SU-DHL-6 (cell line): ENCODE measurements around the gene IQCC.

Experiments used
- CTCF ChIP-seq: fragments of 200-600 bp; sonication (generic); IDR thresholded peaks from one replicate; pipeline ENCODE4 v1.5.1; 2017; ENCODE audit warnings: antibody characterized with exemption, mild to moderate bottlenecking, low read length, moderate library complexity; ENCODE audit not compliant: insufficient read depth, poor library complexity, severe bottlenecking
- EZH2phosphoT487 ChIP-seq: fragments of 200-600 bp; sonication (generic), shearing (Covaris generic); conservative IDR thresholded peaks from 2 replicates; pipeline ENCODE4 v1.6.1; 2018; ENCODE audit warnings: mild to moderate bottlenecking, antibody characterized with exemption, low read length, moderate library complexity, mixed read lengths

- TF ChIP-seq CTCF (no peak), EZH2phosphoT487 (no peak)
Observed at GRCh38 chr1:32179443-32180185, 25.9 kb upstream of the IQCC start, which contains the start of gene TXLNA.
